ENCODE measurements around the gene ANTXR2.

- TF ChIP-seq REST (IDR thresholded peaks at IDR 0.05; ENCODE audit: insufficient read depth in 1 of 2, low read depth in 2 of 2, low read length in 2 of 2) (no peak), TAF1 (IDR thresholded peaks at IDR 0.05; ENCODE audit: borderline replicate concordance, insufficient read depth, low read length) (no peak), POLR2AphosphoS5 (IDR thresholded peaks at IDR 0.05; ENCODE audit: low read depth, low read length) (no peak), SIN3A (IDR thresholded peaks at IDR 0.05; ENCODE audit: borderline replicate concordance, insufficient read depth, low read length) (no peak), FOXP2 (optimal IDR thresholded peaks at IDR 0.05; ENCODE audit: borderline replicate concordance, extremely low read depth, extremely low read length, insufficient read depth) (no peak)
These were observed 92.6 kb downstream of the ANTXR2 start for GRCh38 chr4:79980448-79980847.

All from PFSK-1 (cell line).